ENCODE results near the gene EOGT.

Gene EOGT

DNA sequence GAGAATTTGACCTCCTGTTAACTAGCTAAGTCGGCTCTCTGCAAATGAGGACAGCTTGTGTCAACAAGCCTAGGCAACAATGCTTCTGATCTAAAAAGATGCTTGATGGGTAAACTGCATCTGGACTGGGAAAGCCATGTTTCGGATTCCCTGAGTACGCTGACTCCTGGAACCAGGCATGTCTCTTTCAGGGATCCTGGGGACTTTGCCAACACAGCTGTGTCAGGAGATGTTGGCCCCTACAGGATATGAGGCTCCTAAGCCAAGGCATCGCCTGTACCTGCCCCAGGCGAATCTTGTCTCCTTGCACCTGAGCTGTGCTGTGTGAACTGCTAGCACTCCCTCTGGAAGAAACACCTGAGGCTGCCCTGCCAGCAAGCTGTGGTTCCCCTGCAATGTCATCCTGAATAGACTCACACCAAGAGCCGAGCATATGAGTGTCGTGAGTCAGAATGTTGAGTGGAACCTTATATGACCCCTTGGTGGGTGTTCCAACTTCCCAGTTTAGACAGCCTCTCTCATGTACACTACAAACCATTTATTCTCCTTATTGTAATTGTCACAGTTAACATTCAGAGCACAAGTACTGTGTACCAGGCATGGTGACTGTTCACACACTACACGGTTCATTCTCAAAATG, 17.0 kb downstream of the EOGT start:
- Histone ChIP-seq H4K20me1 (ENCODE audit: insufficient read depth, low read length, poor library complexity, severe bottlenecking) (no peaks in the 10 kb centered on the region), H3K9me3 (ENCODE audit: insufficient read depth, low read depth, low read length) (no peaks in the 10 kb centered on the region), H3K27me3 (ENCODE audit: insufficient read depth, low read length, poor library complexity, severe bottlenecking) (no peaks in the 10 kb centered on the region), H3K4me3 (ENCODE audit: low read length, poor library complexity, severe bottlenecking) (no peak overlapping the region), H3K4me2 (ENCODE audit: low read depth, low read length, poor library complexity, severe bottlenecking) (no peak overlapping the region), H3K9me2 (replicated peaks; ENCODE audit: low read depth, low read length) (no peaks in the 10 kb centered on the region), H3K4me1 (ENCODE audit: insufficient read depth, low read length, poor library complexity, severe bottlenecking) (no peaks in the 10 kb centered on the region), H3K36me3 (ENCODE audit: insufficient read depth, low read length) (peaks cover 23% of the 10 kb centered on the region; the same call in 1 of the 2 replicates), H3F3A (ENCODE audit: low read depth) (no peaks in the 10 kb centered on the region), H3K9ac (ENCODE audit: low read depth, low read length, poor library complexity, severe bottlenecking) (no peak overlapping the region), H3K79me2 (ENCODE audit: insufficient read depth, low read length) (no peaks in the 10 kb centered on the region), H2AFZ (ENCODE audit: low read length) (no peak overlapping the region)
- TF ChIP-seq, protein P1, sequence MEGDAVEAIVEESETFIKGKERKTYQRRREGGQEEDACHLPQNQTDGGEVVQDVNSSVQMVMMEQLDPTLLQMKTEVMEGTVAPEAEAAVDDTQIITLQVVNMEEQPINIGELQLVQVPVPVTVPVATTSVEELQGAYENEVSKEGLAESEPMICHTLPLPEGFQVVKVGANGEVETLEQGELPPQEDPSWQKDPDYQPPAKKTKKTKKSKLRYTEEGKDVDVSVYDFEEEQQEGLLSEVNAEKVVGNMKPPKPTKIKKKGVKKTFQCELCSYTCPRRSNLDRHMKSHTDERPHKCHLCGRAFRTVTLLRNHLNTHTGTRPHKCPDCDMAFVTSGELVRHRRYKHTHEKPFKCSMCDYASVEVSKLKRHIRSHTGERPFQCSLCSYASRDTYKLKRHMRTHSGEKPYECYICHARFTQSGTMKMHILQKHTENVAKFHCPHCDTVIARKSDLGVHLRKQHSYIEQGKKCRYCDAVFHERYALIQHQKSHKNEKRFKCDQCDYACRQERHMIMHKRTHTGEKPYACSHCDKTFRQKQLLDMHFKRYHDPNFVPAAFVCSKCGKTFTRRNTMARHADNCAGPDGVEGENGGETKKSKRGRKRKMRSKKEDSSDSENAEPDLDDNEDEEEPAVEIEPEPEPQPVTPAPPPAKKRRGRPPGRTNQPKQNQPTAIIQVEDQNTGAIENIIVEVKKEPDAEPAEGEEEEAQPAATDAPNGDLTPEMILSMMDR (conservative IDR thresholded peaks at IDR 0.05; ENCODE audit: low read length), result no peak
- no peak for TF ChIP-seq EZH2phosphoT487 (IDR thresholded peaks at IDR 0.05; ENCODE audit: borderline replicate concordance)

DNA sequence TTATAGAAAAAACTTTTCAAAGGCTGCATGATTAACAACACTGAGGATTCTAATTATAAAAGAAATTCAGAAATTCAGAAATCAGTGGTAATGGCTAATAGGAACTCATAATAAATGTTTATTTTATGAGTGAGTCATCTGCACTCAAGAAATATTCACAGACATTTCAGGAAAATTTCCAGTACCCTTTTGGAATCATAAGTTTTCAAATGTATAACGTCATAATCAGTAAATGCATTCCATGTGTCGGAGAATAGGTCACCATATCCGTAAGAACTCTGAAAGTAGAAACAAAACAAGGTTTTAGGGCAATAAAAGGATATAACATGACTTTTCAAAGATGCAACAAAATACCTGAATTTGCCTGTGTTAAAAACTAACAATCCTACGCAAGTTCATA, 24.7 kb downstream of the EOGT start:
- Histone ChIP-seq H3K79me2 (ENCODE audit: insufficient read depth, low read length) (no peaks in the 10 kb centered on the region), H4K20me1 (ENCODE audit: insufficient read depth, low read length, poor library complexity, severe bottlenecking) (no peaks in the 10 kb centered on the region), H3K4me2 (ENCODE audit: low read depth, low read length, poor library complexity, severe bottlenecking) (no peak overlapping the region), H3K27me3 (ENCODE audit: insufficient read depth, low read length, poor library complexity, severe bottlenecking) (no peaks in the 10 kb centered on the region), H3K9me3 (ENCODE audit: insufficient read depth, low read depth, low read length) (no peaks in the 10 kb centered on the region), H3K4me1 (ENCODE audit: insufficient read depth, low read length, poor library complexity, severe bottlenecking) (no peaks in the 10 kb centered on the region), H3K36me3 (ENCODE audit: insufficient read depth, low read length) (peaks cover 33% of the 10 kb centered on the region; the same call in 1 of the 2 replicates), H3K9ac (ENCODE audit: low read depth, low read length, poor library complexity, severe bottlenecking) (no peak overlapping the region), H3F3A (ENCODE audit: low read depth) (no peaks in the 10 kb centered on the region), H3K4me3 (ENCODE audit: low read length, poor library complexity, severe bottlenecking) (no peak overlapping the region), H3K9me2 (replicated peaks; ENCODE audit: low read depth, low read length) (no peaks in the 10 kb centered on the region), H2AFZ (ENCODE audit: low read length) (no peak overlapping the region)
- no peak for TF ChIP-seq EZH2phosphoT487 (IDR thresholded peaks at IDR 0.05; ENCODE audit: borderline replicate concordance)
- TF ChIP-seq, protein P1 (conservative IDR thresholded peaks at IDR 0.05; ENCODE audit: low read length), result no peak

DNA sequence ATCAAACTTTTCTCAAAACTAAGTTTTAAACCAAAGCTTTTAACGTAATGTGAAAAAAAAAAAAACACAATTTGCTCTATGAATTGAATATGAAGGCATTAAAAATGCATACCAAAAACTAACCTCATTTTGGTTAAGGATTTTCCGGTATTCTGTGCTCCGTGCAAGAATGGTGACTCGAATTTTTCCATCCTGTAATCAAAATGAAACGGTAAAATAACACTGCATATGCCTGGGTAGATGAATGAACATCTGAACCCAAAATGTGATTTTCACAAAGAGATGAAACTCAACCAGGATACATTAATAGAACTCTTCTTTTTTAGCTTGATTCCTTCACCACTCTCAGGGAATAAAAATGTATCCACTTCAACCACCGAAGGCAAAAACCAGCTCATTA, 26.2 kb downstream of the EOGT start:
- H3K36me3 ChIP-seq (ENCODE audit: insufficient read depth, low read length), result peaks cover 33% of the 10 kb centered on the region; the same call in 1 of the 2 replicates
- TF ChIP-seq, protein P1 (conservative IDR thresholded peaks at IDR 0.05; ENCODE audit: low read length), result no peak
- TF ChIP-seq EZH2phosphoT487 (IDR thresholded peaks at IDR 0.05; ENCODE audit: borderline replicate concordance), result no peak
- no peaks in the 10 kb centered on the region for H3K9me3 ChIP-seq (ENCODE audit: insufficient read depth, low read depth, low read length)
- no peaks in the 10 kb centered on the region for H3K4me1 ChIP-seq (ENCODE audit: insufficient read depth, low read length, poor library complexity, severe bottlenecking)
- H3F3A ChIP-seq (ENCODE audit: low read depth), result no peaks in the 10 kb centered on the region
- no peak overlapping the region for H3K4me2 ChIP-seq (ENCODE audit: low read depth, low read length, poor library complexity, severe bottlenecking)
- H4K20me1 ChIP-seq (ENCODE audit: insufficient read depth, low read length, poor library complexity, severe bottlenecking), result no peaks in the 10 kb centered on the region
- no peak overlapping the region for H3K9ac ChIP-seq (ENCODE audit: low read depth, low read length, poor library complexity, severe bottlenecking)
- H3K27me3 ChIP-seq (ENCODE audit: insufficient read depth, low read length, poor library complexity, severe bottlenecking), result no peaks in the 10 kb centered on the region
- H3K9me2 ChIP-seq (replicated peaks; ENCODE audit: low read depth, low read length), result no peaks in the 10 kb centered on the region
- H2AFZ ChIP-seq (ENCODE audit: low read length), result no peak overlapping the region
- no peaks in the 10 kb centered on the region for H3K79me2 ChIP-seq (ENCODE audit: insufficient read depth, low read length)
- H3K4me3 ChIP-seq (ENCODE audit: low read length, poor library complexity, severe bottlenecking), result no peak overlapping the region
